GM18498 (cell line): ENCODE results near the gene SLC24A3.

Source experiments
- ATAC-seq: cut with Tn5 transposase; IDR thresholded peaks from one replicate; pipeline ENCODE4 v1.9.1; 2021; ENCODE audit warnings: mild to moderate bottlenecking, moderate library complexity; ENCODE audit not compliant: unreplicated experiment

Gene SLC24A3

DNA sequence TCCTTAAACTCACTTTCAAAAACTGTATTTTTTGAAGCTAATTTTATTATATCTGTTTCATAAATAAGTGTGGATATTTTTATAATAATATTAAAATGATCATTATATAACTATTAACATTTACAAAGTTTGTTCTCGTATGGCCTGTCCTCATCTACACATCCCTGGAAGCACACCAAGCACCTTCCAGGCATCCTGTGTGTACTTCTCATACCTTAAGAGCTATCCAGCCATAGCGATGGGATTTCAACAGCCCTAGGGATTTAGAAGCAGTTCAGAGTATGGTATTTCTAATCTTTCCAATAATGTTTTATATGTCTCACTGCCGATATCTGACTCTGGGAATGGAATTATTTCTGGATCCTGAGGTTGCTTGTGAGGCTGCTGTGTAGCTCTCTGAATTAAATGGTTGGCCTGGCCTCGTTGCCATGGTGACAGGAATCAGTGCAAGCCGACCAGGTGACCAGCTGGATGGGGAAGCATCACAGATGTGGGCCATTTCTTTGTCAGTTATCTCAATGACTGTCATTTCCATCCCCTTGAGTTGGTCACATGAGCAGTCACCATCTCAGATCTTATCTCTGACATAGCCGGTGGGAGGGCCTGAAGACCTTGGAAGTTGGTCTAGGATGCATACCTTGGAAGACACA lies 280.4 kb downstream of the SLC24A3 start:
- no peak for ATAC-seq

GRCh38 chr20:19493794-19494495 lies 281.5 kb downstream of the SLC24A3 start:
- no peak for ATAC-seq

DNA sequence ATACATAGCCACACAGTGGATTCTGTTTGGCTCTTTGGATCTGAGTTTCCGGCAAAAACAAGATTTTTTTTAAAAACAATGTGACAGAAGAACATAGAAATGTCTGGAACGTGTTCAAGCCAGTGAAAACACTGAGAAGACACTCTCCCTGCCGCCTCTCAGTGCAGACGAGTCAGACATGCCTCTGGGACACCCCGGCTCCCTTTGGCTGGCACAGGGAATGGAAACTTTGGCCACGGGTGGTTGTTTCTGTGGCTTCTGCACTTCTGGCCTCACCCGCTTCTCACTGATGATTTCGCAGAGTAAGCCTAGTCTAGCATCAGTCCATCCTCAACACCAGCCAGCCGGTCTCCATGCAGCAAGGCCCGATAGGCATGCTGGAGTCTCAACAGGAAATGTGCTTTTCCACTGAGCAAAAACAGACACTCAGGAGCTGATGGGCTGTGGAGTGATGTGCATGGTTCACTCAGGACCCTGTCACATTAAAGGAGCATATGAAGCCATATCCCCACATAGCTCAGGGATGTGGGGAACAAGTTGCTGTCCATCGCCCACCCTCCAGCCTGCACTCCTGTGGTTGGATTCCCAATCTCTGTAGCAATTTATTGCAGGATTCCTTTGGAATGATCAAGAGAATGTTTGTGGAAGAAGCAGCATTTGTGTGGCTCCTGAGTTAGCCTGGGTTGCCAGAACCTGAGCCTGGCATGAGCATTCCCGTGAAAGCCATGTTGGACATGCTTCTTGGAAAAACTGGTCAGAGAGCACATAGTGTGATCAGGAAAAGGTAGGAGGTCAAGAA lies 283.7 kb downstream of the SLC24A3 start:
- ATAC-seq: no peak

DNA sequence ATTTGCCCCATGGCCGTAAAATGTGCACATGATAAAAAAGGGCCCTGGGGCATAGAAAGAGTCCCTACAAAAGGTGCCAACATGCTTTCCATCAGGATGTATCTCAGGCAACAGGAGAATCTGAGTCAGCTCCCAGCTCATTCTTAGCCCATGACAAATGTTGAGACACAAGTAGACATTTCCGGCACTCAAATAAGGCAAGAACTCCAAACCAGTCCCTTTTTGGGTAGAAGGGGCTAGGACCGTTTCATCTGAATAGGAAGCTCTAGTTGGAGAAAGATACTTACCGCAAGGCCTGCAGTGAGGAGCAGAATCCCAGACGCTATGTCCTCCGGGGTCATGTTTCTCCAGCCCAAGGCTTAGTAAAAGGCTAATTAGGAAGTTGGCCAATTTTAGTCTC lies 284.6 kb downstream of the SLC24A3 start:
- ATAC-seq: no peak

DNA sequence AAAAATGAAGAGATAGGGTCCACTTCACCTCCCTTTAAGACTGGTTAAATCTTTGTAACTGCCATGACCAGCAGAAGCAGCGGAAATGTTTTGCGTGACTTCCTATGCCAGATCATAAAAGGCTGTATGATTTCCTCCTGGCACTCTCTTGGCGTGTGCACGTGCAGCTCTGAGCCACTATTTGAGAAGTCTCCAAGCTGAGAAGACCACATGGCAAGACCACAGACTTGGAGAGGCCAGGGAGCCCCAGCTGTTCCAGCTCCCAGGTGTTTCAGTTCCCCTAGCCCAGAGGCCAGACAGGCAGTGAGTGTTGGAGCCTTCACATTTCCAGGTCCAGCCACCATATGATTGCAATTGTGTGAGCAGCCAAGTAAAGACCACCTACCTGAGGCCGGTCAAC lies 286.3 kb downstream of the SLC24A3 start:
- ATAC-seq: no peak

- ATAC-seq: no peak
Observed at GRCh38 chr20:19501476-19502115, 289.2 kb downstream of the SLC24A3 start.

DNA sequence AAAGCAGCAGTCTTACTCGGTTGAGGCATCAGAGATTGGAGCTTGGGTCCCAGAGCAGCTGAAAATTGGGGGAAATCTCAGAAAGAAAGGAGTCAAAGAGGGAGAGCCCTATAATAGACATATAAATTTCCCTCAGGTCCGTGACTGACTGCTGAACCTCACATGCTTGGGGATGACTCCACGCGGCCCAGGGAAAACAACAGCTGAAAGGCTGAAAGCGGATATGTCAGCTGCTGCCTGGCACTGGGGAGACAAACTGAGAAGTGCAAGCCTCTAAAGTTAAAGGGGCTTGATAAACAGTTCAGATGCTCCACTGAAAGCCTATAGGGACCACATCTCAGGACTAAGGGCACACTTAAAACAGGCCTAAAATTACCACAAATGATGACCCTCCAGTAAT lies 289.7 kb downstream of the SLC24A3 start:
- ATAC-seq: no peak

- ATAC-seq: no peak
Observed at GRCh38 chr20:19504251-19504650, 291.8 kb downstream of the SLC24A3 start.

- no peak for ATAC-seq
Observed at GRCh38 chr20:19506021-19506420, 293.6 kb downstream of the SLC24A3 start.

DNA sequence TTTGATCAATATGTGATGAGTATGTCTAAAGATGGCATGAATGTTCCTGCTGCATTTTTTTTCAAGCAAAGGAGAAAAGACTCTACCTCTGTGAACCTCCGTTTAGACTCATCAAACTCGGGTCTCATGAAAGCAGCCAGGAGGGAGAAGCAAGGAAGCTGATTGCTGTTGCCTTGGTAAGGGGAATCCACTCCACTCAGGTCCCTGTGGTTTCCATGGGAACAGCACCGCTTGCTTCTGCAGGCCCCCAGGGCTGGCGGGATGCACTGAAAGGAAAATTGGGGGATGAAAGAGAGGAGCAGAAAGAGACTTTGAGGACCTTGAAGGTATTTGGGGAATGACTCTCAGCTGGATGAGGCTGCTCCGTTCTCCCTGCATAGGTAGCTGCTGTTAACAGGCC lies 296.0 kb downstream of the SLC24A3 start:
- no peak for ATAC-seq

GRCh38 chr20:19510611-19511010 lies 298.2 kb downstream of the SLC24A3 start:
- ATAC-seq: no peak

GRCh38 chr20:19511931-19512330 lies 299.5 kb downstream of the SLC24A3 start:
- ATAC-seq: no peak

- ATAC-seq: no peak
Observed at GRCh38 chr20:19512886-19513677, 300.6 kb downstream of the SLC24A3 start.

- no peak for ATAC-seq
Observed at GRCh38 chr20:19515074-19515473, 302.6 kb downstream of the SLC24A3 start.

DNA sequence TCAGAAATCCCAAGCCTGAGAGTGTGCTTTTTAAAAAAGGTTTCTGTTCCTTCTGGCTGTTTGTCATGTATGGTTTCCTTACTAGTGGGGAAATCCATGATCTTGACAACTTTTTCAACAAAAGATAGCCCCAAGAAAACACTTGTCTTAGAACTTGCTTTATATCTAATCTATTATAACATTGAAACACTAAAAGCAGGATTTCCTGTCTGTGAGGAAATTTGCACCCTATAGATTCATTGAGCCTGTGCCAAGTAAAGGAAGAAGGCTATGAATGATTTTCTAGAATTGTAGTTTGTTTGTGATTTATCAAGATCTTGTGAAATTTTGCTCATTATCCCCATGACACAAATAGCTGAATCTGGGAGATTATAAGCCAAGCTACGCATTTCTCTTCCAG lies 307.0 kb downstream of the SLC24A3 start:
- no peak for ATAC-seq

DNA sequence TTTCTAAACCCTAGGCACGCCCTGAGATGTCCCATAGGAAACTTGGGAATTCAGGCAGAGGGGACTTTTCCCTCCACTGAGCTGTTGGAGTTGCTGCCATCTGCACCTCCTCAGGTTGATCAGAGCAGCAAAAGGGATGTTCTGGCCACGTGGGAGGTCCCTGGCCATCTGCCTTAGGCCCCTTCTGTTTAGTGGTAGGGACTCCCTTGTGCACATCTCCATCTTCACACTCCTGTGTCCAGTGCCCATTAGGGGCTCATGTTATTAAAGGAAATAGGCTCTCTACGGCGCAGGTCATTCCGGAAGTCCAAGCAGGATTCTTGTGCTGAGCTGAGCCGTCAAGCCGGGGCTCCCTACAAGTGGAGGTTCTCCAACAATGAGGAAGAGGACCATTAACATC lies 307.8 kb downstream of the SLC24A3 start:
- no peak for ATAC-seq

GRCh38 chr20:19522071-19522801 lies 309.8 kb downstream of the SLC24A3 start:
- no peak for ATAC-seq

DNA sequence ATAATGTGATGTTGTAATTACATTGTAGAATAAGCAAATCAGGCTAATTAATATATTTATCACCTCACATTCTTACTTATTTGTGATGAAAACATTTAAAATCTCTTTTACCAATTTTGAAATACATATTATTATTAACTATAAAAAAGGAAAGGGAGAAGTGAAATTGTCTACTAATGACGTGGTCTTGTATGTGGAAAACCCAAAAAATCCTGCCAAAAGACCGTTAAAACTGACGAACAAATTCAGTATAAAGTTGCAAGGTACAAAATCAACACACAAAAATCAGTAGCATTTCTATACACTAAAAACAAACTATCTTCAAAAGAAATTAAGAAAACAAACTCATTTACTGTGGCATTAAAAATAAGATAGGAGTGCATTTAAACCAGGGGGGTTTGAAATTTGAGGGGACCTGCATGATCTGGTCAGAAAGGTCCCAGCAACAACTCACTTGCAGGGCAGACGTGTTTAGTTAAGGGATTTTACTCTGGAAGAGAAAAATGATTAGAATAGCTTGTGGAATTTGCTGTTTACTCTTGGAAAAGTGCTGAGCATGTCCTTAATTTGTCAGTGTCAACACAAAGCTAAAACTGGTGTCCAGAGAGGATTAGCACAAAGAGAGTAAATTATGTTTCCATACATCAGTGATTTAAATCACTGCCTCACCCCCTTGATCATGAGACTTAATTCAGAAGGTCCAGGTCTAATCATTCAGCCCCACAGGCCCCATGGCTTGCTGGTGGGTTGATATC lies 310.6 kb downstream of the SLC24A3 start:
- ATAC-seq: no peak

GRCh38 chr20:19524691-19525090 lies 312.2 kb downstream of the SLC24A3 start:
- ATAC-seq: no peak
